Measurements from ENCODE around the gene LCOR.

DNA sequence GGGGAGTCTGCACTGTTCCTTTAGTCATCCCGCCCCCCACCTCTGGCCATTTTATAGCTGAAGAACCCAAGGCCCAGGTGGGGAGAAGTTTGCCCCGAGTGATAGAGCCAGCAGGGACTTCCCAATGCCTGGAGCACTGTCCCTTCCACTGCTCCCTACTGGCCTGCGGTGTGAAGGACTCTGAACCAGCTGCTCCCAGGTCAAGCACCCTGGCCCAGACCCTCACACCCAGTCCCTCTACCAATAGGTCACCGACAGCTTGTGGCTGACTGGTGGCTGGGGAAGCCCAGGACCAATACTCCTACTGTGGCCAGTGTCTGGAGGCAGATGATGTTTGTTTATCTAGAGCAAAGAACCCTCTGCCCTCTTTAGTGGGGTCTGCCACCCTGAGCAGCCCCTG, 167.9 kb downstream of the LCOR start:
- no peak for TF ChIP-seq EZH2phosphoT487 (IDR thresholded peaks at IDR 0.05; ENCODE audit: low read depth, severe bottlenecking, unreplicated experiment)
- TF ChIP-seq, protein P1, sequence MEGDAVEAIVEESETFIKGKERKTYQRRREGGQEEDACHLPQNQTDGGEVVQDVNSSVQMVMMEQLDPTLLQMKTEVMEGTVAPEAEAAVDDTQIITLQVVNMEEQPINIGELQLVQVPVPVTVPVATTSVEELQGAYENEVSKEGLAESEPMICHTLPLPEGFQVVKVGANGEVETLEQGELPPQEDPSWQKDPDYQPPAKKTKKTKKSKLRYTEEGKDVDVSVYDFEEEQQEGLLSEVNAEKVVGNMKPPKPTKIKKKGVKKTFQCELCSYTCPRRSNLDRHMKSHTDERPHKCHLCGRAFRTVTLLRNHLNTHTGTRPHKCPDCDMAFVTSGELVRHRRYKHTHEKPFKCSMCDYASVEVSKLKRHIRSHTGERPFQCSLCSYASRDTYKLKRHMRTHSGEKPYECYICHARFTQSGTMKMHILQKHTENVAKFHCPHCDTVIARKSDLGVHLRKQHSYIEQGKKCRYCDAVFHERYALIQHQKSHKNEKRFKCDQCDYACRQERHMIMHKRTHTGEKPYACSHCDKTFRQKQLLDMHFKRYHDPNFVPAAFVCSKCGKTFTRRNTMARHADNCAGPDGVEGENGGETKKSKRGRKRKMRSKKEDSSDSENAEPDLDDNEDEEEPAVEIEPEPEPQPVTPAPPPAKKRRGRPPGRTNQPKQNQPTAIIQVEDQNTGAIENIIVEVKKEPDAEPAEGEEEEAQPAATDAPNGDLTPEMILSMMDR (IDR thresholded peaks at IDR 0.05; ENCODE audit: poor library complexity), result no peak
- no peak for TF ChIP-seq EZH2 (IDR thresholded peaks at IDR 0.05; ENCODE audit: borderline replicate concordance)
